HepG2 (cell line): ENCODE measurements around the gene CHMP5. TPM values are rescaled to one million over a fixed set of nuclear protein-coding genes. Genes with fewer than 3 reads are reported as not detected.
A peak's percentile ranks its signal among the peaks of the same experiment; 100 is the strongest.

ENCODE experiments used
- DPF2 ChIP-seq: sonication (generic); formaldehyde crosslinking; IDR thresholded peaks from 2 replicates; pipeline ENCODE4 v1.4.0; 2020; ENCODE audit warnings: mild to moderate bottlenecking, low read depth, missing genetic modification reagents, borderline replicate concordance
- FOSL2 ChIP-seq: sonication (generic); formaldehyde crosslinking; IDR thresholded peaks from 2 replicates; pipeline ENCODE4 v1.4.0; 2020; ENCODE audit warnings: missing genetic modification reagents
- FOXA3 ChIP-seq: IDR thresholded peaks from 2 replicates; pipeline ENCODE4 v1.6.1; 2016; ENCODE audit warnings: missing genetic modification reagents, missing compliant biosample characterization
- GATAD2A ChIP-seq: IDR thresholded peaks from 2 replicates; pipeline ENCODE4 v1.6.1; 2016
- HMGA1 ChIP-seq: sonication (generic); formaldehyde crosslinking; conservative IDR thresholded peaks from 2 replicates; pipeline ENCODE4 v1.4.0; 2020; ENCODE audit warnings: missing genetic modification reagents
- LBX2 ChIP-seq: sonication (generic); formaldehyde crosslinking; IDR thresholded peaks from 2 replicates; pipeline ENCODE4 v1.5.0; 2020; ENCODE audit warnings: missing genetic modification reagents, mild to moderate bottlenecking, borderline replicate concordance
- NFATC3 ChIP-seq: sonication (generic); formaldehyde crosslinking; IDR thresholded peaks from 2 replicates; pipeline ENCODE4 v1.5.1; 2020; ENCODE audit warnings: mild to moderate bottlenecking, missing genetic modification reagents
- PATZ1 ChIP-seq: sonication (generic); formaldehyde crosslinking; IDR thresholded peaks from 2 replicates; pipeline ENCODE4 v1.4.0; 2020; ENCODE audit warnings: missing genetic modification reagents
- SATB2 ChIP-seq: sonication (generic); formaldehyde crosslinking; IDR thresholded peaks from 2 replicates; pipeline ENCODE4 v1.5.0; 2020; ENCODE audit warnings: missing genetic modification reagents
- SIX1 ChIP-seq: sonication (generic); formaldehyde crosslinking; IDR thresholded peaks from 2 replicates; pipeline ENCODE4 v1.4.0; 2020; ENCODE audit warnings: missing genetic modification reagents, borderline replicate concordance
- SRY ChIP-seq: sonication (generic); formaldehyde crosslinking; IDR thresholded peaks from 2 replicates; pipeline ENCODE4 v1.8.0; 2022; ENCODE audit warnings: mild to moderate bottlenecking, missing genetic modification reagents
- XBP1 ChIP-seq: sonication (generic); formaldehyde crosslinking; IDR thresholded peaks from 2 replicates; pipeline ENCODE4 v1.5.0; 2020; ENCODE audit warnings: missing genetic modification reagents
- ZBTB20 ChIP-seq: sonication (generic); formaldehyde crosslinking; IDR thresholded peaks from 2 replicates; pipeline ENCODE4 v1.8.1; 2023; ENCODE audit warnings: missing genetic modification reagents, low read depth, mild to moderate bottlenecking, borderline replicate concordance
- ZBTB26 ChIP-seq: IDR thresholded peaks from 2 replicates; pipeline ENCODE4 v1.6.1; 2016; ENCODE audit warnings: missing compliant biosample characterization, missing genetic modification reagents, borderline replicate concordance
- ZBTB7A ChIP-seq: sonication (generic); formaldehyde crosslinking; IDR thresholded peaks from 2 replicates; pipeline ENCODE4 v1.8.0; 2022; ENCODE audit warnings: mild to moderate bottlenecking, missing genetic modification reagents
- ZNF496 ChIP-seq: sonication (generic); formaldehyde crosslinking; IDR thresholded peaks from 2 replicates; pipeline ENCODE4 v1.8.1; 2023; ENCODE audit warnings: mild to moderate bottlenecking, moderate library complexity, missing genetic modification reagents; ENCODE audit not compliant: insufficient replicate concordance
- ZNF619 ChIP-seq: sonication (generic); formaldehyde crosslinking; IDR thresholded peaks from 2 replicates; pipeline ENCODE4 v1.4.0; 2020; ENCODE audit warnings: mild to moderate bottlenecking, missing genetic modification reagents
- ZNF703 ChIP-seq: sonication (generic); formaldehyde crosslinking; IDR thresholded peaks from 2 replicates; pipeline ENCODE4 v1.5.1; 2020; ENCODE audit warnings: missing genetic modification reagents, mild to moderate bottlenecking, moderate library complexity, borderline replicate concordance
- ZNF777 ChIP-seq: sonication (generic); formaldehyde crosslinking; IDR thresholded peaks from 2 replicates; pipeline ENCODE4 v1.4.0; 2020; ENCODE audit warnings: missing genetic modification reagents
- ZZZ3 ChIP-seq: sonication (generic); formaldehyde crosslinking; IDR thresholded peaks from 2 replicates; pipeline ENCODE4 v1.4.0; 2020; ENCODE audit warnings: missing genetic modification reagents, mild to moderate bottlenecking, borderline replicate concordance
- polyA plus RNA-seq, 8 experiments: library from polyadenylated mRNA; depleted of rRNA in 3 of 8; stranded (reverse) in 7 of 8; unstranded in 1 of 8; fragments of >200 nt; fragmentation: Illumina TruSeq in 4 of 8; extraction: Trizol in 4 of 8; gene quantifications; 2 replicates each; pipeline versions ENCODE4 v1.2.1 to v1.2.3, GENCODE V29; 2011 to 2016; ENCODE audit warnings: low read depth in 4 of 8, missing spikeins in 1 of 8, mixed read lengths in 1 of 8; ENCODE audit not compliant: insufficient read depth in 1 of 8
- total RNA-seq, 5 experiments: library from RNA; depleted of rRNA; stranded (reverse); fragments of >200 nt; fragmentation: Illumina TruSeq; extraction: Trizol; gene quantifications; 2 replicates each; pipeline ENCODE4 v1.2.3, GENCODE V29; 2016; ENCODE audit warnings: low read depth in 1 of 5
- TF ChIP-seq, protein P1 (sequence below): IDR thresholded peaks from 2 replicates; pipeline ENCODE4 v1.6.1; 2016; ENCODE audit warnings: mild to moderate bottlenecking
- TF ChIP-seq, protein P2 (sequence below): fragments of 450-650 bp; IDR thresholded peaks from 2 replicates; pipeline ENCODE4 v1.6.1; 2017; ENCODE audit warnings: mild to moderate bottlenecking

Gene CHMP5
- total and polyA plus RNA-seq, 2 of the 13 experiments (the other 11 are each of a cell fraction or from before 2014, with no cell fraction given), result 46.0 to 57.3 TPM

DNA sequence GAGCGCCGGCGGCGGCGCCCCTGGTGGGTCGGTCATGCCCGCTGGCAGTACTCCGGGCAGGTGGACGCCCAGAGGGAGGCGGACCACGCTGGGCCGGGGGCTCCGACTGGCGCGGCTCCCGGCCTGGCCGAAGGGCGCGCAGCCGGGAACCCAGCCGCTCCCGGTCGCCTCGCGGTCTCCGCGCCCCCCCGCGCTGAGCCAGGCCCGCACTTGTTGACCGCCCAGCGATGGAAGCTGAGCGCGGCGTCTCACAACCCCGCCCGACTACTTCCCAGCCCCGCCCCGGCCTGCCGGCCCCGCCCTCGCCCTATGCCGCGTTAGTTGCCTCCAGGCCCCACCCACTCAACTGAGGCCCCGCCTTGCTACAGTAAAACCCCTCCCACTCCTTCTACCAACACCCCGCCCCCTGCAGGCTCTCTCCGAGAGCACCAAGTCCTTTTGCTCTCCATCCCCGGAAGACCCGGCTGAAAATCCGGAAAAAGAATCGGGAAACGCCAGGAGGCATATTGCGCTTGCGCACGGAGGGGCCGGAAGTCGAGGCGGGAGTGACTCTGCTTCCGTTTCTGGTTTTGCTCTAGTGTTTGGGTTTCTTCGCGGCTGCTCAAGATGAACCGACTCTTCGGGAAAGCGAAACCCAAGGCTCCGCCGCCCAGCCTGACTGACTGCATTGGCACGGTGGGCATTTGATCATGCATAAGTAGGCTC lies at the start of gene CHMP5, which contains the start of gene BAG1 (continued):
- TF ChIP-seq, protein P1, sequence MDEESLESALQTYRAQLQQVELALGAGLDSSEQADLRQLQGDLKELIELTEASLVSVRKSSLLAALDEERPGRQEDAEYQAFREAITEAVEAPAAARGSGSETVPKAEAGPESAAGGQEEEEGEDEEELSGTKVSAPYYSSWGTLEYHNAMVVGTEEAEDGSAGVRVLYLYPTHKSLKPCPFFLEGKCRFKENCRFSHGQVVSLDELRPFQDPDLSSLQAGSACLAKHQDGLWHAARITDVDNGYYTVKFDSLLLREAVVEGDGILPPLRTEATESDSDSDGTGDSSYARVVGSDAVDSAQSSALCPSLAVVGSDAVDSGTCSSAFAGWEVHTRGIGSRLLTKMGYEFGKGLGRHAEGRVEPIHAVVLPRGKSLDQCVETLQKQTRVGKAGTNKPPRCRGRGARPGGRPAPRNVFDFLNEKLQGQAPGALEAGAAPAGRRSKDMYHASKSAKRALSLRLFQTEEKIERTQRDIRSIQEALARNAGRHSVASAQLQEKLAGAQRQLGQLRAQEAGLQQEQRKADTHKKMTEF (CRISPR knock-in tag), result no peak; the same call in 1 of the 2 replicates
- 0 out of 2 replicates have a peak, but pooled peaks have one; percentile 25 for TF ChIP-seq FOSL2
- no peak for TF ChIP-seq XBP1 (CRISPR knock-in tag)
- no peak for TF ChIP-seq ZZZ3
- TF ChIP-seq SATB2 (CRISPR knock-in tag), result 0 out of 2 replicates have a peak, but pooled peaks have one; percentile 19
- TF ChIP-seq GATAD2A (CRISPR knock-in tag), result no peak
- TF ChIP-seq ZBTB20 (CRISPR knock-in tag), result no peak
- peak; percentile 25; the same call in 1 of the 2 replicates for TF ChIP-seq FOXA3 (CRISPR knock-in tag)
- TF ChIP-seq NFATC3 (CRISPR knock-in tag), result no peak
- TF ChIP-seq, protein P2, sequence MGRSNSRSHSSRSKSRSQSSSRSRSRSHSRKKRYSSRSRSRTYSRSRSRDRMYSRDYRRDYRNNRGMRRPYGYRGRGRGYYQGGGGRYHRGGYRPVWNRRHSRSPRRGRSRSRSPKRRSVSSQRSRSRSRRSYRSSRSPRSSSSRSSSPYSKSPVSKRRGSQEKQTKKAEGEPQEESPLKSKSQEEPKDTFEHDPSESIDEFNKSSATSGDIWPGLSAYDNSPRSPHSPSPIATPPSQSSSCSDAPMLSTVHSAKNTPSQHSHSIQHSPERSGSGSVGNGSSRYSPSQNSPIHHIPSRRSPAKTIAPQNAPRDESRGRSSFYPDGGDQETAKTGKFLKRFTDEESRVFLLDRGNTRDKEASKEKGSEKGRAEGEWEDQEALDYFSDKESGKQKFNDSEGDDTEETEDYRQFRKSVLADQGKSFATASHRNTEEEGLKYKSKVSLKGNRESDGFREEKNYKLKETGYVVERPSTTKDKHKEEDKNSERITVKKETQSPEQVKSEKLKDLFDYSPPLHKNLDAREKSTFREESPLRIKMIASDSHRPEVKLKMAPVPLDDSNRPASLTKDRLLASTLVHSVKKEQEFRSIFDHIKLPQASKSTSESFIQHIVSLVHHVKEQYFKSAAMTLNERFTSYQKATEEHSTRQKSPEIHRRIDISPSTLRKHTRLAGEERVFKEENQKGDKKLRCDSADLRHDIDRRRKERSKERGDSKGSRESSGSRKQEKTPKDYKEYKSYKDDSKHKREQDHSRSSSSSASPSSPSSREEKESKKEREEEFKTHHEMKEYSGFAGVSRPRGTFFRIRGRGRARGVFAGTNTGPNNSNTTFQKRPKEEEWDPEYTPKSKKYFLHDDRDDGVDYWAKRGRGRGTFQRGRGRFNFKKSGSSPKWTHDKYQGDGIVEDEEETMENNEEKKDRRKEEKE, result no peak
- no peak for TF ChIP-seq SIX1 (CRISPR knock-in tag)
- 0 out of 2 replicates have a peak, but pooled peaks have one; percentile 55 for TF ChIP-seq ZNF777 (CRISPR knock-in tag)
- no peak for TF ChIP-seq LBX2
- TF ChIP-seq ZBTB26, result peak; percentile 88; the same call in 1 of the 2 replicates
- TF ChIP-seq SRY (CRISPR knock-in tag), result no peak; the same call in 1 of the 2 replicates
- no peak for TF ChIP-seq ZNF496 (CRISPR knock-in tag)
- no peak for TF ChIP-seq ZBTB7A (CRISPR knock-in tag)
- TF ChIP-seq ZNF703 (CRISPR knock-in tag), result no peak
- TF ChIP-seq ZNF619 (CRISPR knock-in tag), result no peak
- no peak for TF ChIP-seq HMGA1 (CRISPR knock-in tag)
- TF ChIP-seq DPF2 (CRISPR knock-in tag), result no peak
- peak; percentile 86 for TF ChIP-seq PATZ1
